Central memory CD4-positive, alpha-beta T cell (primary cell): ENCODE data around the gene TTC13.

ENCODE experiments used
- DNase-seq: peaks from one replicate; pipeline ENCODE4 v3.0.0; 2022

The TTC13 gene

DNA sequence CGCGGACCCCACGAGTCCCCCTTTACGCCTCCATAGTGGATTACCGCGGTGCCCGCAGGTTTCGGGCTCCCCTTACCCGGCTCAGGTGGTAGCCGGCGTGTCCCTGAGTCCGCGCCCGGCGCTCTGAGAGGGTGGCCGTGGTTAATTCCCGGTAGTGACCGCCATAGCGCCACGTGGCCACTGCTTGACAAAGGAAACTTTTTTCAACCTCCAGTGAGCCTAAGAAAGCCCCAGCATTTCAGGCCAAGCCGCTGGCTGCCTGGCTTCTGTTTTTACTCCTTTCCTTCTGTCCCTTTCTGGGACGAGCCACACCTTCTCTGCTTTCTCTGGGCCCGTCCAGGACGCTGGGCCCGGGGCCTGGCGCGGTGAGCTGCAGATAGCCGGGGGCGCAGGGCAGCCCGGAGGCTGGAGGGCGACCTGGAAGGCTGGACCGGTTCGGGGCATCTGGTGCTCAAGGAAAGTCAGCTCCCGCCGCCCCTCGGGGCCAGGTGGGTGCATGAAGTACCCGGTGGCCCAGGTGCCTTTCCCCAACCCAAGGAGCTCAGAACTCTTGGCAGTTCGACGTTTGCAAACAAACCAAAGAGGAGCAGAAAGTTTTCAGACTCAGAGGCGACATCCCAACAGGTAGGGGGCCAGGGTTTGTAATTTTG lies 109.8 kb downstream of the TTC13 start:
- no peak for DNase-seq

GRCh38 chr1:230867903-230868735 lies 110.5 kb downstream of the TTC13 start, which contains the start of gene C1orf198:
Gene C1orf198, minus strand, starts transcription at chr1:230868521. Its CDS starts 9 bp downstream, at chr1:230868512.
- DNase-seq, result peak; percentile 63

DNA sequence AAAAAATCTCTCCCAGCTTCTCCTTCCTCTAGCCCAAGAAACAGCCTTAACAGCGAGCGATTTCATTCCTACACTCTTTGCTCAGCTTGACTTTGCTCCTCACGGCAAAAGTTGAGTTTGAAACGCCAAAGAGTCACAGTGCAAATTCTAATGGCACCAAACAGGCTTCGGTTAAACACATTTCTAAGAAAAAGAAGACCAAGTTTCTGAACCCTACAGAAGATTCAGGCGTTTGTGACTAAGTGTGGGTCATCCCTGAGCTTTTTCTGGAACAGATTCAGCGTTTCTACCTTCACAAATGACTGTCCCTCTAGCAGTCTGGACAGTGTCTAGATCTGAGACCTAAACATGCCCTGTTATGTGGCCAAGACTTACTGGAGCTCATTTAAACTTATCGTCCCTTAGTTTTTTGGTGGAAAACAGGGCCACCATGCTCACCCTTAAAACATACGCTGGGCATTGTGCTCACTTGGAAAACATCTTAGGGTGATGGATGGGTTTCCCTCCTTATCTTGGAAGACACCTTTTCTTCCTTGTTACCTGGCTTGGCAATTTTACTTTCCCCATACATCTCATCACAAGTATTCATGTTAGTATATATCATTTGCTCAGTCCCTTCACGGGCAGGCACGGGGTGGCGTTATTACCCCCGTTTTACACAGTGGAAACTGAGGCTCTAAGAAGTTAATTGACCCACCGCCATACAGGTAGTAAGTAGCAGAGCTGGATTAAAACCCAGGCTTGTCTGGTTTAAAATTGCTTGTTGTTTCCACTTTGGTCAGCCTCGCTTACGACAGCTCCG lies 111.4 kb downstream of the TTC13 start:
- no peak for DNase-seq

DNA sequence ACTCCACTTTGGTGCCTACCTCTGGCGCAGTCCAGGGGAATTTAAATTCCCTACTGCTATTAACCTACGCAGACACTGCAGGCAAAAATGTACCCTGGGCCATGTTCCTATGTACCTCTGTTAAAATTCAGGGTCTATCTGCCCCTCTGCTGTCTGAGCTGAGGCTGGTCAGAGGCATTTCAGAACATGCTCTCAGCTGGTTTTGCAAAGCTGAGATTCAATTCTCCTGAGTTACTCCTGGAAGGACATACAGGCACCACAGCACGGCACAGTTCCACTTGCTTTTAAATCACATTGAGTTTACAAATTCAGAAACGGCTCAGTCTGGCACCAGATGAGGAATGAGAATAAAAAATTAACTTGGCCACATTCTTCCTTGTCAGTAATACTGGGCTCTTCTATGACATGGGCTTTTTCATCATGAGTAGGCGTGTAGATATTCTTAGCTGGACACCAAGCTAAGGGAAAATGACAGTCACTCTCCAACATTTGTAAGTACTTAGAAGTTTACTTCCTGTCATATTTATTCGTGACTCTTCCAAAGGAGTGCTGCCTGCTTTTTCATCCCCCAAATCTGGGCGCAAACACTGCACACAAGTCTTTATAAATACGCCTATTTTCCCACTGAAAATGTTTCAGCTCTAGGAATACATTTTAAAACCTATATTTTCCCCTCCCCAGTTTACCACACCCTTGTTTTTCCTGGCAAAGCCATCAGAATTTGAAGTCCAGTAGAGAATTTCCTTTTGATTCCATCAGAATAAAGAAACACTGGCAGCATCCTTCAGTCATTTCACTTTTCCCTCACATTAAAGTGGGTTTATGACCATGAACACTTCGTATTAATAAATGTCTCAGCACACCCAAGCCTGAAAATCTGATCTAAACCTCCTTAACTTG lies 112.2 kb downstream of the TTC13 start:
- no peak for DNase-seq

DNA sequence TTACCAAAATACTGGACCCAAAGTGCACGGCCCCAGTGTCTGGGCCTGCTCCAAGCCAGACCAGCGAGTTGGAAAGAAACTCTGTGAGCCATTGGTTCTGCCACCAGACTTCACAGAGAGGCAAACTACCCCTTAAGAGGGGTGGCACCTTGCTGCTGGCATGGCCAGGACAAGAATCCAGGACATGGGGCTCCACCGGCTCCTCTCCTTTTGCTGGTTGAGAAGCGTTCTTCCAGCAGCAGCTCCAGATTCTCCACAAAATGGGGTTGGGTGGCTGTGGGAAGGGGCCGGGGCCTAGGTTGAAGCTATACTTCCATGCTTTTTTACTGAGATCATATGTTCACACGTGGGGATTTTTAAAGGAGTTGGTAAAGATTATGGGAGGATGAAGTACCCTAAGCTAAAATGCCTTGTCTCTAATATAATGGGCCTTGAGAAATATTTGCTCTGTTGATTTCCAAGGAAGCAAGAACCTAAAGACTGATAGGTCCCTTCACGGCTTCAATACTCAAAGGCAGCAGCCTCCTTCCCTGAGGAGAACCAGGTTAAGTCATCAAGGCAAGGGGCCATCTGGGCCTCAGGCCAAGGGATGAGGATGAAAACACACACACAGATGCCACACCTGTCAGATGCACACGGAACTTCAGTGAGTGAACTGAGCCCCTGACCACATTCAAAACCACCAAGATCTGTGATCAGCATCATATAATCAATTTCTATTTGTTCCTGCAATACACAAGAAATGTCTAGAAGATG lies 113.4 kb downstream of the TTC13 start:
- no peak for DNase-seq

DNA sequence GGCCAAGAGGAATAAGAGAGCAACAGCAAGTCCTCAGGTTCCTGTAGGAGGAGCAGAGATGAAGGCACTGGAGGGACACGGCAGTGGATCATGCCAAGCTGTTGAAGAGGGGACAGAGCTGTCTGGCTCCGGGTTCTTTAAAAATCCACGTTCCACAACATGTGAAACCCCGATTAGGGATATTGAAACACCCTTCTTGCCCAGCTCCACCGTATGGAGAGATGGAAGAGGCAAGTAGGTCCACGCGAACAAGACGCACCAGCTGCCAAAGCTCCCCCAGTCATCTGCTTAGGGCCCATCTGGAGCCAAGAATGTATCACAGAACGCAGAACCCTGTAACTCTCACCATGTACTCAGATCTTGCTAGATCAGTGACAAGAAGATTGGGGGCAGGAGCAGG lies 114.2 kb downstream of the TTC13 start:
- no peak for DNase-seq

DNA sequence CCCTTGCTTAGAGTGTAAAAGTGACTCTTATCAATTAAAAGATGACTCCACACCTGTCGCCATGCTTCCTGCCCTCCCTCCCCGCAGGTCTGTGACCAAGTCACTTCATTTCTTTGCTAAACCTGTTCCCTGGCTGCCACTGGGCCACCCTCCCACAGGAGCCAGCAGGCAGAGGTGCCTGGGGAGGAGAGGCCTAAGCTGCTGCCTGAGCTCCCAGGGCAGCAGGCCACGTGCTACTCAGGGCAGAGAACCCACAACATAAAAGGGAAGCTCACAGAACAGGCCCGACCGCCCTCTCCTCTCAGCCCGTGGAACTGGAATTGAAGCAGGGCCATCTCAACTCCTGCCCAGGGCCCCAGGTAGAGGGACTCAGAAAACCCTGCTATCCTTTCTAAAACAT lies 115.2 kb downstream of the TTC13 start:
- DNase-seq, result no peak

DNA sequence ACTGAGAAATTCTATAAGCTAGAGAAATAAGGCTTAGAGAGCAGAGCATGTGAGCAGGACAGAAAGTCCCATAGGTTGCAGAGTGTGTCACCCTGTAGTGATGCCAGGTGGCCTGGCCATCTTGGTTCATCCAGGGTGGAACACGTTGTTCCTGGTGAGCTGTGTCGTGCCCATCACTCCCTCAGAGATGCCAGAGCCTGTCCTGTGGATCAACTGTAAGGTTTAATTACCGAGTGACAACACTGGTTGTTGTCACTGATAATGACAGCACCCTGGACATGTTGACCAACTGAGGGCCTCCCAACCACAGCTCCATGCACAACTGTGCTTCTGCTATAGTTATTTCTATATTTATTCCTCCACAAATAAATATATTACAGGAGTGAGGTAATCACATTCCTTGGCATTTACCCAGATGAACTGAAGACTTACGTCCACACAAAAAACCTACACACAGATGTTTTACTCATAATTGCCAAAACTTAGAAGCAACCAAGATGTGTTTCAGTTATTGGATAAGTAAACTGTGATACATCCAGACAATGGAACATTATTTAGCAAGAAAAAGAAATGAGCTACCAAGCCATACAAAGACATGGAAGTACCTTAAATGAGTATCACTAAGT lies 116.6 kb downstream of the TTC13 start:
- no peak for DNase-seq

GRCh38 chr1:230861489-230861888 lies 117.2 kb downstream of the TTC13 start:
- DNase-seq, result no peak

GRCh38 chr1:230860617-230861384 lies 117.9 kb downstream of the TTC13 start:
- no peak for DNase-seq

DNA sequence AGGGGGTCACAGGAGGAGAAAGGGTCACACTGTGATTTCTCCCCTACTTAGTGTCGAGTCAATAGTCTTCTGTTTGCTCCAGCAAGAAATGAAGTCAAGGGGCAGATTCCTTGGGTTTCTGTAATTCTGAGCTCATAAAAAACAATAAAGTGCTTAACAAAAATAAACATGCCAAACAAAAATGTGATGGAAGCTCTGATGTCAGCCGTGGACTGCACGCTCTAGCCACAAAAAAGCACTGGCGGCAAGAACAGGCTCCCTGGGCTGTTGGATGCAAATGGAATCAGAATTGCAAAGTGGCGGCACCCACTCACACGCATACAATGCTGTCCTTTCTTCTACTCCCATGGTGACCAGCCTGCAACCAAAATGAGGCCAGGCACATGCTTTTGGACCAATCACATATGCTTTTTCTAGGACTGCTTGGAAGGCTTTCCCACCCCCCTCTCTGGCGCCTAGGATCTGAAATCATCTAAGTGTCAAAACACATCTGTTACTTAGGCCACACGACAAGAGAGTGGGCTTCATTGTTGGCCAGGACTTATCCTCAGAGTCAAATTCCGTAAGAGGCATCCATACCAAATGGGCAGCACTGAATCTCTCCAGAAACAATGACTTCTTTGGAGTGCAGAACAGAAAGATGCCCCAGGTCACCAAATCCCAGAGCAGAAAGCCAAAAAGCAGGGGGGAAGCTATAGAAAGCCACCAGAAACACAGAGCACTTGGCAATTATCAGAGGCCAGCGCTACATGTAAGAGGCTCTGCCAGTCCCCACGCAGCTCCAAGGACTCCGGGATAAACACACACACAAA lies 119.5 kb downstream of the TTC13 start:
- DNase-seq, result no peak

- DNase-seq, result no peak
Measured at GRCh38 chr1:230858236-230858820, 120.3 kb downstream of the TTC13 start.

DNA sequence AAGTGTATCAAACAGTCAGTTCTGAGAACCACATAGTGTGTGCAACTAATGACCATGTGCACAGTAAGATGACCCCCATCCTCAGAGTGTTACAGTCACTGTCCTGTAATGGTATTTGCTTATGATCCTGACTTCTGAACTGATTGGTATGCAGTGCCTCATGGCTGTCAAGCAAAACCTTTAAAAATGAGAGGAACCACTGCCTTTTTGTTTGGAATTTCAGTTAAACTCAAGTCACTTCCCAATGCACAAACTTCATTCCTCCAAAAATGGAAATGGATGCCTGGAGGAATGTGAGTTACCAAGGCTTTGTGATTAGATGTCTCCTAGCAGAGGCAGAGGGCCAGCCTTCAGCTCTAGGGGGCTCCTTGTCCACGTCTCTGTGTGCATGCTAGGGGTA lies 120.8 kb downstream of the TTC13 start:
- DNase-seq, result no peak

DNA sequence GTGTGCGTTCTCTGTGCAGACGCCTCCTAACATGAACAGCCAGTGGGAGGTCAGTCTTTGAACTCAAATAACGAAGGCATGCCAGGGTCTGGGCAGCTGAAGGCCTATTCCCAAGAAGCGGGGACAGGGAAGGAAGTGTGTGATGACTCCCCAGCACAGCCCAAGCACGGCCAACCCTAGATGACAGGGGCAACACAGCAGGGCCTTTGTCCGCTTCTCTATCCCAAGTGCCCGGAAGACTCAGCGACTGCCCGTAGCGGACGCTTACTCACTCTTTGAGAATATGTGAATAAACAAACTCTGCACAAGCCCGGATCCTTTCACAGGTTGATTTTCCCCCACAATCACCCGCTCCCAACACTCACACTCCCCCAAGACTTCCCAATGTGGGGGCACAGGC lies 121.6 kb downstream of the TTC13 start:
- DNase-seq, result no peak
